Measurements from ENCODE around the gene PRCD.

DNA sequence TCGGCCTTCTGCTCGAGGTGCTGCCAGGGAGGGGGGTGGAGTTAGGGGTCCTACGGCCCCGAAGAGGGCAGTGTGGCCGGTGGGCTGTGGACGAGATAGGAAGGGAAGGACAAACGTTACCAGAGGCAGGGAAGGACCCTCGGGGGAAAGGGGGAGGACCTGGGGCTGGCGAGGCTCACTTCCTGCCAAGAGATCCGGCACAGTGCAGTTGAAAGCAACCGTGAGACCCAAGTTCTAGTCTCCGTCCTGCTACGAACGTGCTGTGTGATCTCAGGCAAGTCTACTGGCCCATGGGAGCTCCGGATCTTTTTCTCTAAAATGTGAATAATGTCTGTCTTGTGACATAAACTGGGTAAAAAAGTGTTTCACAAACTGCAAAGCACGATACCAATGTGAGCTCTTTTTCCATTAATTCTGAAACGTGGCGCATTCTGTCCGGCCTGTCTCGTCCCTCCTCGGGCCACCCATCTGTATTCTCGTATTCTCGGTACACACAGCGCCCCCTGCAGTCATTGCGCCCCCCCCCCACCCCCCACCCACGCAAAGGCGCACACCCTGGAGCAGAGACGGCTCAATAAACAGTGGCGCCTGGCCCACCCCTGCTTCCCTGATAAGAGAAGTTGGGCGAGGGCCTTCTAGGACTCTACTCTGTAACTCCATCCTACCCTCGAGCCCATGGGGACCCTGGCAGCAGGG, 11.2 kb upstream of the PRCD start:
- TF ChIP-seq, protein P1, sequence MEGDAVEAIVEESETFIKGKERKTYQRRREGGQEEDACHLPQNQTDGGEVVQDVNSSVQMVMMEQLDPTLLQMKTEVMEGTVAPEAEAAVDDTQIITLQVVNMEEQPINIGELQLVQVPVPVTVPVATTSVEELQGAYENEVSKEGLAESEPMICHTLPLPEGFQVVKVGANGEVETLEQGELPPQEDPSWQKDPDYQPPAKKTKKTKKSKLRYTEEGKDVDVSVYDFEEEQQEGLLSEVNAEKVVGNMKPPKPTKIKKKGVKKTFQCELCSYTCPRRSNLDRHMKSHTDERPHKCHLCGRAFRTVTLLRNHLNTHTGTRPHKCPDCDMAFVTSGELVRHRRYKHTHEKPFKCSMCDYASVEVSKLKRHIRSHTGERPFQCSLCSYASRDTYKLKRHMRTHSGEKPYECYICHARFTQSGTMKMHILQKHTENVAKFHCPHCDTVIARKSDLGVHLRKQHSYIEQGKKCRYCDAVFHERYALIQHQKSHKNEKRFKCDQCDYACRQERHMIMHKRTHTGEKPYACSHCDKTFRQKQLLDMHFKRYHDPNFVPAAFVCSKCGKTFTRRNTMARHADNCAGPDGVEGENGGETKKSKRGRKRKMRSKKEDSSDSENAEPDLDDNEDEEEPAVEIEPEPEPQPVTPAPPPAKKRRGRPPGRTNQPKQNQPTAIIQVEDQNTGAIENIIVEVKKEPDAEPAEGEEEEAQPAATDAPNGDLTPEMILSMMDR (IDR thresholded peaks at IDR 0.05; ENCODE audit: borderline replicate concordance, extremely low read depth, low read length, poor library complexity, severe bottlenecking), result no peak
- no peak for TF ChIP-seq EZH2 (IDR thresholded peaks at IDR 0.05; ENCODE audit: borderline replicate concordance, low read depth, low read length, severe bottlenecking)

Measured in DND-41 (cell line).